H1 (cell line): ENCODE measurements around the gene RBBP8. TPM values are rescaled to one million over a fixed set of nuclear protein-coding genes. Genes with fewer than 3 reads are reported as not detected.

ENCODE experiments used
- FOSL1 ChIP-seq: IDR thresholded peaks from 2 replicates; pipeline ENCODE4 v1.6.1; 2011; ENCODE audit warnings: mild to moderate bottlenecking, low read depth, low read length, moderate library complexity; ENCODE audit not compliant: insufficient read depth
- NANOG ChIP-seq: IDR thresholded peaks from 2 replicates; pipeline ENCODE4 v1.6.1; 2011; ENCODE audit warnings: low read length, low read depth, mild to moderate bottlenecking, inconsistent platforms; ENCODE audit not compliant: insufficient read depth, poor library complexity, severe bottlenecking
- NRF1 ChIP-seq: IDR thresholded peaks from 2 replicates; pipeline ENCODE4 v1.6.1; 2011; ENCODE audit warnings: mild to moderate bottlenecking, low read depth, low read length, improper control_type of control experiment
- SAP30 ChIP-seq: fragments of 300-600 bp; sonication (generic); IDR thresholded peaks from 2 replicates; pipeline ENCODE4 v1.7.1; 2012; ENCODE audit warnings: low read length, moderate library complexity, mild to moderate bottlenecking, inconsistent platforms; ENCODE audit not compliant: insufficient read depth, insufficient replicate concordance
- ZNF274 ChIP-seq: IDR thresholded peaks from 2 replicates; pipeline ENCODE4 v1.7.0; 2012; ENCODE audit warnings: low read length, borderline replicate concordance; ENCODE audit errors: extremely low read depth
- polyA plus RNA-seq, 7 experiments: library from polyadenylated mRNA; depleted of rRNA in 3 of 7; stranded (reverse) in 5 of 7; unstranded in 2 of 7; fragments of >200 nt in 5 of 7; fragments of 200-250 nt in 2 of 7; gene quantifications; 1 replicate in 5 of 7; 2 replicates in 1 of 7; 4 replicates in 1 of 7; pipeline versions ENCODE4 v1.2.1 to v1.2.3, GENCODE V29; 2011 to 2013; ENCODE audit warnings: missing spikeins in 2 of 7, mixed read lengths in 2 of 7
- total RNA-seq: library from RNA; stranded (reverse); fragmentation: NEBNext Ultra II Directional; extraction: Animal tissue kit (Norgen Biotek cat#: 25700); gene quantifications from 2 replicates; pipeline ENCODE4 v1.2.1, GENCODE V29; 2021

RBBP8 gene
- total and polyA plus RNA-seq, 2 of the 8 experiments (the other 6 are each of a cell fraction or from before 2014, with no cell fraction given) = 16.1 to 65.8 TPM

GRCh38 chr18:22971038-22971437 lies 37.9 kb downstream of the RBBP8 start (continued):
- no peak for TF ChIP-seq NANOG
- no peak for TF ChIP-seq ZNF274
- TF ChIP-seq NRF1 = no peak
- TF ChIP-seq FOSL1 = no peak
- TF ChIP-seq SAP30 = no peak
